ENCODE measurements around the gene GNG4.
"Not testable (repeated sequence)": the region's sequence is repeated elsewhere in the genome, so short reads cannot be mapped to it uniquely, and the experiment has no call there.

Gene GNG4

GRCh38 chr1:235669277-235669676 is 19.7 kb upstream of the GNG4 start:
- DNase-seq (ENCODE audit: insufficient read length), result no peak
- TF ChIP-seq POLR2AphosphoS5 (IDR thresholded peaks at IDR 0.05; ENCODE audit: low read depth, low read length) (no peak), TAF1 (IDR thresholded peaks at IDR 0.05; ENCODE audit: borderline replicate concordance, low read depth, low read length) (no peak), POLR2A (IDR thresholded peaks at IDR 0.05; ENCODE audit: low read depth, low read length) (no peak)
- FAIRE-seq, result no peak

- FAIRE-seq (no peak), DNase-seq (ENCODE audit: insufficient read length) (no peak)
- no peak for TF ChIP-seq TAF1 (IDR thresholded peaks at IDR 0.05; ENCODE audit: borderline replicate concordance, low read depth, low read length)
- TF ChIP-seq POLR2A (IDR thresholded peaks at IDR 0.05; ENCODE audit: low read depth, low read length), result no peak
- TF ChIP-seq POLR2AphosphoS5 (IDR thresholded peaks at IDR 0.05; ENCODE audit: low read depth, low read length), result no peak
Observed at GRCh38 chr1:235663628-235664027, 14.0 kb upstream of the GNG4 start.

- FAIRE-seq, result no peak
- TF ChIP-seq TAF1 (IDR thresholded peaks at IDR 0.05; ENCODE audit: borderline replicate concordance, low read depth, low read length) (no peak), POLR2AphosphoS5 (IDR thresholded peaks at IDR 0.05; ENCODE audit: low read depth, low read length) (no peak), POLR2A (IDR thresholded peaks at IDR 0.05; ENCODE audit: low read depth, low read length) (no peak)
- no peak for DNase-seq (ENCODE audit: insufficient read length)
Observed at GRCh38 chr1:235661568-235661967, 12.0 kb upstream of the GNG4 start.

- DNase-seq (ENCODE audit: insufficient read length) (no peak), FAIRE-seq (no peak)
- TF ChIP-seq POLR2A (IDR thresholded peaks at IDR 0.05; ENCODE audit: low read depth, low read length), result no peak
Observed at GRCh38 chr1:235659186-235659771, 9.7 kb upstream of the GNG4 start.

GRCh38 chr1:235657747-235658526 is 8.4 kb upstream of the GNG4 start:
- FAIRE-seq (no peak), DNase-seq (ENCODE audit: insufficient read length) (no peak)
- TF ChIP-seq POLR2A (IDR thresholded peaks at IDR 0.05; ENCODE audit: low read depth, low read length), result no peak
- no peak for TF ChIP-seq POLR2AphosphoS5 (IDR thresholded peaks at IDR 0.05; ENCODE audit: low read depth, low read length)

- FAIRE-seq (no peak), DNase-seq (ENCODE audit: insufficient read length) (no peak)
- TF ChIP-seq POLR2A (IDR thresholded peaks at IDR 0.05; ENCODE audit: low read depth, low read length), result no peak
Observed at GRCh38 chr1:235657269-235657668, 7.7 kb upstream of the GNG4 start.

GRCh38 chr1:235652364-235652763 is 2.8 kb upstream of the GNG4 start:
- DNase-seq (ENCODE audit: insufficient read length) (no peak), FAIRE-seq (no peak)
- TF ChIP-seq POLR2AphosphoS5 (IDR thresholded peaks at IDR 0.05; ENCODE audit: low read depth, low read length), result no peak

GRCh38 chr1:235651170-235651806 is 1.7 kb upstream of the GNG4 start:
- FAIRE-seq (no peak), DNase-seq (ENCODE audit: insufficient read length) (no peak)

GRCh38 chr1:235650341-235651169 is 971 bp upstream of the GNG4 start:
- DNase-seq (ENCODE audit: insufficient read length) (peak; percentile 38), FAIRE-seq (no peak)
- TF ChIP-seq POLR2AphosphoS5 (IDR thresholded peaks at IDR 0.05; ENCODE audit: low read depth, low read length), result no peak
- no peak for TF ChIP-seq POLR2A (IDR thresholded peaks at IDR 0.05; ENCODE audit: low read depth, low read length)
- TF ChIP-seq TAF1 (IDR thresholded peaks at IDR 0.05; ENCODE audit: borderline replicate concordance, low read depth, low read length), result no peak

More at GRCh38 chr1:235651170-235651806, 1.7 kb upstream of the GNG4 start:
- TF ChIP-seq POLR2AphosphoS5 (IDR thresholded peaks at IDR 0.05; ENCODE audit: low read depth, low read length) (no peak), POLR2A (IDR thresholded peaks at IDR 0.05; ENCODE audit: low read depth, low read length) (no peak), TAF1 (IDR thresholded peaks at IDR 0.05; ENCODE audit: borderline replicate concordance, low read depth, low read length) (no peak)

- no peak for TF ChIP-seq POLR2AphosphoS5 (IDR thresholded peaks at IDR 0.05; ENCODE audit: low read depth, low read length)
- no peak for TF ChIP-seq TAF1 (IDR thresholded peaks at IDR 0.05; ENCODE audit: borderline replicate concordance, low read depth, low read length)
- no peak for TF ChIP-seq POLR2A (IDR thresholded peaks at IDR 0.05; ENCODE audit: low read depth, low read length)
- DNase-seq (ENCODE audit: insufficient read length) (peak; percentile 47), FAIRE-seq (peak; percentile 54)
Observed at GRCh38 chr1:235648954-235649367, 623 bp downstream of the GNG4 start.

GRCh38 chr1:235648407-235648907 is 1.1 kb downstream of the GNG4 start:
- FAIRE-seq (no peak), DNase-seq (ENCODE audit: insufficient read length) (no peak)
- TF ChIP-seq POLR2A (IDR thresholded peaks at IDR 0.05; ENCODE audit: low read depth, low read length), result no peak
- TF ChIP-seq POLR2AphosphoS5 (IDR thresholded peaks at IDR 0.05; ENCODE audit: low read depth, low read length), result no peak

GRCh38 chr1:235647537-235647936 is 2.0 kb downstream of the GNG4 start:
- not testable (repeated sequence) for FAIRE-seq; DNase-seq (ENCODE audit: insufficient read length)
